Panc1 (cell line): ENCODE results near the gene QRICH1. TPM values are rescaled to one million over a fixed set of nuclear protein-coding genes. Genes with fewer than 3 reads are reported as not detected.

Experiments used
- ATAC-seq: fragments of 200-7000 bp; cut with Tn5 transposase; 2 replicates; pipeline ENCODE4 v1.9.1; 2020; ENCODE audit warnings: mild to moderate bottlenecking, moderate library complexity
- BruUV-seq: library from RNA; stranded (reverse); fragments of 400-500 nt; replicated peaks from 2 replicates; lab custom pipeline; 2021; lab: Mats Ljungman, UMichigan
- CTCF ChIA-PET: fragments of 300-600 bp; sonication (Branson Sonifier 250); formaldehyde crosslinking; loops from one replicate; lab custom pipeline; 2022; ENCODE audit warnings: antibody characterized with exemption; lab: Charles Lee
- POLR2A ChIA-PET: fragments of 300-600 bp; sonication (Branson Sonifier 250); formaldehyde crosslinking; loops from one replicate; lab custom pipeline; 2022; ENCODE audit warnings: antibody characterized with exemption; lab: Charles Lee
- DNase-seq: peaks from one replicate; pipeline ENCODE4 v3.0.0-alpha.2; 2010; ENCODE audit warnings: low read depth, low spot score
- H3K27ac ChIP-seq: 2 replicates; pipeline ENCODE4 v1.5.1; 2011; ENCODE audit warnings: mild to moderate bottlenecking, low read length, inconsistent platforms
- H3K27me3 ChIP-seq: fragments of 200-500 bp; sonication (Bioruptor generic); 2 replicates; pipeline ENCODE4 v1.6.0; 2014; ENCODE audit warnings: low read length, inconsistent platforms; ENCODE audit not compliant: control insufficient read depth, insufficient read depth
- H3K36me3 ChIP-seq: fragments of 200-500 bp; sonication (Bioruptor generic); 2 replicates; pipeline ENCODE4 v1.5.1; 2014; ENCODE audit warnings: inconsistent platforms, mild to moderate bottlenecking, low read length, moderate library complexity; ENCODE audit not compliant: control insufficient read depth, insufficient read depth
- H3K4me1 ChIP-seq: 2 replicates; pipeline ENCODE4 v1.5.1; 2011; ENCODE audit warnings: inconsistent platforms, mild to moderate bottlenecking, low read length, moderate library complexity; ENCODE audit not compliant: control insufficient read depth, insufficient read depth
- H3K4me3 ChIP-seq, 2 experiments: 2 replicates each; pipeline ENCODE4 v1.5.1; 2011 to 2012; ENCODE audit warnings: low read depth in 2 of 2, low read length in 2 of 2, mild to moderate bottlenecking in 2 of 2, inconsistent platforms in 1 of 2, moderate library complexity in 1 of 2
- H3K9me3 ChIP-seq: fragments of 200-500 bp; sonication (Bioruptor generic); 2 replicates; pipeline ENCODE4 v1.5.1; 2014; ENCODE audit warnings: low read depth, mild to moderate bottlenecking, inconsistent platforms, low read length, moderate library complexity; ENCODE audit not compliant: control insufficient read depth, insufficient read depth
- CTCF ChIP-seq: fragments of 450-650 bp; IDR thresholded peaks from 2 replicates; pipeline ENCODE4 v1.5.1; 2017; ENCODE audit warnings: mild to moderate bottlenecking
- POLR2AphosphoS5 ChIP-seq: IDR thresholded peaks from 2 replicates; pipeline ENCODE4 v1.6.1; 2012; ENCODE audit warnings: mild to moderate bottlenecking, low read depth, low read length, moderate library complexity
- REST ChIP-seq, 2 experiments: IDR thresholded peaks; 2 replicates each; pipeline ENCODE4 v1.6.1; 2011 to 2012; ENCODE audit warnings: low read depth in 2 of 2, control low read depth in 1 of 2, low read length in 1 of 2, mild to moderate bottlenecking in 1 of 2, moderate library complexity in 1 of 2; ENCODE audit not compliant: insufficient read depth in 1 of 2
- SIN3A ChIP-seq: IDR thresholded peaks from 2 replicates; pipeline ENCODE4 v1.6.1; 2012; ENCODE audit warnings: low read depth, mild to moderate bottlenecking, low read length, moderate library complexity, borderline replicate concordance; ENCODE audit not compliant: insufficient read depth
- TCF7L2 ChIP-seq: IDR thresholded peaks from 2 replicates; pipeline ENCODE4 v1.6.1; 2011; ENCODE audit warnings: mild to moderate bottlenecking, low read depth, low read length, inconsistent platforms
- in situ Hi-C: cut with HindIII; loops from 2 replicates; pipeline ENCODE4 v1.10.0; 2016; ENCODE audit warnings: low sequenced_read_pairs, low pct_unique_long_range_greater_than_20kb
- intact Hi-C: fragments of 100-400 bp; cut with micrococcal nuclease; formaldehyde crosslinking; loops from one replicate; pipeline ENCODE4 v1.10.0; 2022; ENCODE audit not compliant: unreplicated experiment
- total RNA-seq: library from RNA; stranded (reverse); gene quantifications from one replicate; pipeline ENCODE4 v1.2.1, GENCODE V29; 2021; ENCODE audit not compliant: unreplicated experiment

QRICH1 gene
- total RNA-seq, 1 experiment from 2014 or later = 79.9 TPM

GRCh38 chr3:49053543-49053942, 40.3 kb downstream of the QRICH1 start:
- intact Hi-C loops = no loop called here
- no peak for DNase-seq
- Histone ChIP-seq H3K27me3 (no peaks in the 10 kb centered on the region), H3K9me3 (no peaks in the 10 kb centered on the region), H3K36me3 (peaks cover 3% of the 10 kb centered on the region; the same call in 1 of the 2 replicates), H3K4me3 (no peak overlapping the region), H3K27ac (no peak overlapping the region), H3K4me1 (no peaks in the 10 kb centered on the region)
- no peak for TF ChIP-seq POLR2AphosphoS5
- TF ChIP-seq SIN3A = no peak
- TF ChIP-seq REST (IDR thresholded peaks at IDR 0.05; ENCODE audit: insufficient read depth in 1 of 2, low read depth in 2 of 2, low read length in 1 of 2) = no peak
- no peak for TF ChIP-seq TCF7L2
- TF ChIP-seq CTCF = no peak
- BruUV-seq = TSS peak; percentile 72
- no peak for ATAC-seq
- POLR2A ChIA-PET = no interaction called here
- in situ Hi-C loops = no loop called here
- CTCF ChIA-PET = no interaction called here

- DNase-seq = no peak
- TF ChIP-seq TCF7L2 = no peak
- no peak for TF ChIP-seq REST (IDR thresholded peaks at IDR 0.05; ENCODE audit: insufficient read depth in 1 of 2, low read depth in 2 of 2, low read length in 1 of 2)
- no peak for TF ChIP-seq CTCF
- TF ChIP-seq SIN3A = no peak
- no peak for TF ChIP-seq POLR2AphosphoS5
- H3K27ac ChIP-seq = no peak overlapping the region
- no TSS peak for BruUV-seq
- no peaks in the 10 kb centered on the region for H3K27me3 ChIP-seq
- in situ Hi-C loops (no loop called here), intact Hi-C loops (no loop called here)
- ChIA-PET POLR2A (no interaction called here), CTCF (no interaction called here)
- H3K36me3 ChIP-seq = peaks cover 16% of the 10 kb centered on the region; the same call in 1 of the 2 replicates
- ATAC-seq = no peak
- no peak overlapping the region for H3K4me3 ChIP-seq
- no peaks in the 10 kb centered on the region for H3K4me1 ChIP-seq
- no peaks in the 10 kb centered on the region for H3K9me3 ChIP-seq
Measured at GRCh38 chr3:49035281-49035680, 58.6 kb downstream of the QRICH1 start.
